CD4-positive, alpha-beta T cell (primary cell): ENCODE measurements around the gene FAM156A. TPM values are rescaled to one million over a fixed set of nuclear protein-coding genes. Genes with fewer than 3 reads are reported as not detected.

Source experiments
- ATAC-seq: fragments of 200-7000 bp; cut with Tn5 transposase; one replicate; pipeline ENCODE4 v1.10.0; 2022; ENCODE audit warnings: mild to moderate bottlenecking; ENCODE audit not compliant: poor library complexity
- CTCF ChIA-PET: fragments of 350-600 bp; sonication (Branson Sonifier 250); formaldehyde crosslinking; loops from one replicate; lab custom pipeline; 2021; ENCODE audit warnings: antibody characterized with exemption, inconsistent platforms; lab: Charles Lee
- POLR2A ChIA-PET: fragments of 350-600 bp; sonication (Branson Sonifier 250); formaldehyde crosslinking; loops from one replicate; lab custom pipeline; 2021; ENCODE audit warnings: antibody characterized with exemption, inconsistent platforms; lab: Charles Lee
- DNase-seq, 14 experiments: peaks; one replicate each; pipeline ENCODE4 v3.0.0-alpha.2; 2013 to 2020; ENCODE audit warnings: mixed read lengths in 2 of 14
- H3K27ac ChIP-seq, 2 donors: one replicate each; pipeline versions ENCODE4 v1.5.1 to v1.7.0; 2013; ENCODE audit warnings: low read length in 2 of 2, low read depth in 1 of 2, mild to moderate bottlenecking in 1 of 2
- H3K27me3 ChIP-seq, 2 experiments: 1 replicate in 1 of 2; 2 replicates in 1 of 2; pipeline versions ENCODE4 v1.6.1 to v1.7.0; 2013; ENCODE audit warnings: low read length in 2 of 2, control low read depth in 1 of 2, mild to moderate bottlenecking in 1 of 2, moderate library complexity in 1 of 2; ENCODE audit not compliant: insufficient read depth in 2 of 2, control insufficient read depth in 1 of 2
- H3K36me3 ChIP-seq: one replicate; pipeline ENCODE4 v1.6.1; 2013; ENCODE audit warnings: low read length, control low read depth; ENCODE audit not compliant: insufficient read depth
- H3K4me1 ChIP-seq: one replicate; pipeline ENCODE4 v1.6.1; 2013; ENCODE audit warnings: low read length, control low read depth; ENCODE audit not compliant: insufficient read depth
- H3K4me3 ChIP-seq: one replicate; pipeline ENCODE4 v1.5.1; 2013; ENCODE audit warnings: mild to moderate bottlenecking, low read length, moderate library complexity
- H3K9me3 ChIP-seq, 2 experiments: 1 replicate in 1 of 2; 2 replicates in 1 of 2; pipeline versions ENCODE4 v1.6.1 to v1.7.0; 2013; ENCODE audit warnings: low read length in 2 of 2, mild to moderate bottlenecking in 2 of 2, control low read depth in 1 of 2, moderate library complexity in 1 of 2; ENCODE audit not compliant: control insufficient read depth in 1 of 2, insufficient read depth in 1 of 2
- H3K27ac Mint-ChIP-seq: one replicate; pipeline ENCODE4 v1.8.0; 2020; ENCODE audit warnings: mixed read lengths
- H3K27me3 Mint-ChIP-seq: one replicate; pipeline ENCODE4 v1.8.0; 2021; ENCODE audit warnings: mixed read lengths
- H3K36me3 Mint-ChIP-seq: one replicate; pipeline ENCODE4 v1.8.0; 2021; ENCODE audit warnings: low read depth, mixed read lengths
- H3K4me1 Mint-ChIP-seq: one replicate; pipeline ENCODE4 v1.8.0; 2021; ENCODE audit warnings: low read depth, mixed read lengths
- H3K4me3 Mint-ChIP-seq: one replicate; pipeline ENCODE4 v1.8.0; 2020; ENCODE audit warnings: mild to moderate bottlenecking, mixed read lengths
- H3K9me3 Mint-ChIP-seq: one replicate; pipeline ENCODE4 v1.8.0; 2020; ENCODE audit warnings: mixed read lengths
- intact Hi-C, 2 experiments: fragments of 100-400 bp; cut with DNase I in 1 of 2; cut with micrococcal nuclease in 1 of 2; formaldehyde crosslinking; loops; one replicate each; pipeline versions ENCODE4 v1.15.1 to v1.9.0; 2023 to 2025; cut with DNase I, micrococcal nuclease
- total RNA-seq, 174 experiments: library from RNA in 2 of 174; stranded (reverse) in 2 of 174; gene quantifications; one replicate each; pipeline ENCODE4 v1.2.3 and lab custom pipeline; 2021 to 2026
- TF ChIP-seq, protein P1 (sequence below): fragments of 200-600 bp; IDR thresholded peaks from one replicate; pipeline ENCODE4 v1.8.0; 2022; ENCODE audit warnings: antibody characterized with exemption, mild to moderate bottlenecking

Gene FAM156A
- total RNA-seq, 2 experiments from 2014 or later: 16.0 TPM

DNA sequence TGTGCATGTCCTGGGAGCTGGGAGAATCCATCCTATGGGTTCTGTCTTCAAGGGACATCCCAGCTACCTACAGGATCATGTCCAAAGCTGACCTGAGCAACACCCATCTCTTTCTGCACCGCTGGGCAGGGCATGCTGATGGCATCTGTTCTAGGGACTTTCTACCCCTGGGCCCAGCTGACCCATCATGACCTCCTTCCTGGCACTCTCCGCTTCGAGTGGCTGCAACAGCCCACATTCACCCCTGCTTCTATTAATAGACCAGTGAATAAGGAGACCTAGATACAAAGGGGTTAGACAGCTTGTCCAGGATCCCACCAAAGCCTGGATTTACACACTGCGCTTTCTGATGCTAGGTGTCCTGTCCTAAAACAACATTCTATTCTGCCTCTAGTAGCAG lies 45.7 kb upstream of the FAM156A start:
- Histone ChIP-seq H3K4me1 (peaks cover 7% of the 10 kb centered on the region), H3K4me3 (no peak overlapping the region), H3K27me3 (no peaks in the 10 kb centered on the region), H3K27ac (no peak overlapping the region), H3K9me3 (no peaks in the 10 kb centered on the region), H3K36me3 (no peaks in the 10 kb centered on the region)
- peaks cover 10% of the 10 kb centered on the region for H3K4me1 Mint-ChIP-seq
- no peaks in the 10 kb centered on the region for H3K9me3 Mint-ChIP-seq
- H3K4me3 Mint-ChIP-seq: no peak overlapping the region
- POLR2A ChIA-PET: no interaction called here
- CTCF ChIA-PET: interaction anchor here (1.0 kb wide), 1 partner anchor 8 kb away, joined by 3 read pairs; no protein-coding TSS in a partner anchor
- ATAC-seq (no peak), DNase-seq (no peak)
- TF ChIP-seq, protein P1, sequence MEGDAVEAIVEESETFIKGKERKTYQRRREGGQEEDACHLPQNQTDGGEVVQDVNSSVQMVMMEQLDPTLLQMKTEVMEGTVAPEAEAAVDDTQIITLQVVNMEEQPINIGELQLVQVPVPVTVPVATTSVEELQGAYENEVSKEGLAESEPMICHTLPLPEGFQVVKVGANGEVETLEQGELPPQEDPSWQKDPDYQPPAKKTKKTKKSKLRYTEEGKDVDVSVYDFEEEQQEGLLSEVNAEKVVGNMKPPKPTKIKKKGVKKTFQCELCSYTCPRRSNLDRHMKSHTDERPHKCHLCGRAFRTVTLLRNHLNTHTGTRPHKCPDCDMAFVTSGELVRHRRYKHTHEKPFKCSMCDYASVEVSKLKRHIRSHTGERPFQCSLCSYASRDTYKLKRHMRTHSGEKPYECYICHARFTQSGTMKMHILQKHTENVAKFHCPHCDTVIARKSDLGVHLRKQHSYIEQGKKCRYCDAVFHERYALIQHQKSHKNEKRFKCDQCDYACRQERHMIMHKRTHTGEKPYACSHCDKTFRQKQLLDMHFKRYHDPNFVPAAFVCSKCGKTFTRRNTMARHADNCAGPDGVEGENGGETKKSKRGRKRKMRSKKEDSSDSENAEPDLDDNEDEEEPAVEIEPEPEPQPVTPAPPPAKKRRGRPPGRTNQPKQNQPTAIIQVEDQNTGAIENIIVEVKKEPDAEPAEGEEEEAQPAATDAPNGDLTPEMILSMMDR: no peak
- no peak overlapping the region for H3K27ac Mint-ChIP-seq
- intact Hi-C loops: no loop called here
- H3K36me3 Mint-ChIP-seq: no peaks in the 10 kb centered on the region
- H3K27me3 Mint-ChIP-seq: peaks cover 7% of the 10 kb centered on the region

- intact Hi-C loops: no loop called here
- Mint-ChIP-seq H3K9me3 (no peaks in the 10 kb centered on the region), H3K4me1 (peaks cover 10% of the 10 kb centered on the region), H3K27ac (no peak overlapping the region), H3K4me3 (no peak overlapping the region), H3K27me3 (peaks cover 7% of the 10 kb centered on the region), H3K36me3 (no peaks in the 10 kb centered on the region)
- H3K27ac ChIP-seq: no peak overlapping the region
- DNase-seq (no peak), ATAC-seq (no peak)
- ChIA-PET POLR2A (no interaction called here), CTCF (interaction anchor here (1.0 kb wide), 1 partner anchor 7 kb away, joined by 3 read pairs; no protein-coding TSS in a partner anchor)
- no peaks in the 10 kb centered on the region for H3K9me3 ChIP-seq
- TF ChIP-seq, protein P1: no peak
- H3K36me3 ChIP-seq: no peaks in the 10 kb centered on the region
- no peaks in the 10 kb centered on the region for H3K27me3 ChIP-seq
- peaks cover 7% of the 10 kb centered on the region for H3K4me1 ChIP-seq
- no peak overlapping the region for H3K4me3 ChIP-seq
Measured at GRCh38 chrX:53003111-53003510, 44.8 kb upstream of the FAM156A start.

GRCh38 chrX:53001958-53002357 lies 43.6 kb upstream of the FAM156A start:
- Mint-ChIP-seq H3K27ac (no peak overlapping the region), H3K36me3 (no peaks in the 10 kb centered on the region), H3K27me3 (peaks cover 7% of the 10 kb centered on the region), H3K4me3 (no peak overlapping the region), H3K4me1 (peaks cover 10% of the 10 kb centered on the region), H3K9me3 (no peaks in the 10 kb centered on the region)
- Histone ChIP-seq H3K4me1 (peaks cover 7% of the 10 kb centered on the region), H3K36me3 (no peaks in the 10 kb centered on the region), H3K27ac (no peak overlapping the region), H3K27me3 (no peaks in the 10 kb centered on the region), H3K9me3 (no peaks in the 10 kb centered on the region), H3K4me3 (no peak overlapping the region)
- ATAC-seq (no peak), DNase-seq (no peak)
- TF ChIP-seq, protein P1: no peak
- POLR2A ChIA-PET: no interaction called here
- intact Hi-C loops: no loop called here
- CTCF ChIA-PET: no interaction called here
